H1 (cell line): ENCODE measurements around the gene ZMIZ1. TPM values are rescaled to one million over a fixed set of nuclear protein-coding genes. Genes with fewer than 3 reads are reported as not detected.

Experiments
- CTCF ChIA-PET: fragments of 300-600 bp; sonication (Branson Sonifier 250); formaldehyde crosslinking; loops from one replicate; lab custom pipeline; 2021; ENCODE audit not compliant: partially characterized antibody; lab: Charles Lee
- POLR2A ChIA-PET: fragments of 300-600 bp; sonication (Branson Sonifier 250); formaldehyde crosslinking; loops from one replicate; lab custom pipeline; 2021; ENCODE audit warnings: inconsistent platforms; ENCODE audit not compliant: partially characterized antibody; lab: Charles Lee
- DNase-seq, 2 experiments: peaks; one replicate each; pipeline versions ENCODE4 v3.0.0 to v3.0.0-alpha.2; 2010 to 2022; ENCODE audit warnings: low spot score in 2 of 2, low read depth in 1 of 2, mixed read lengths in 1 of 2
- FAIRE-seq: peaks from 2 replicates; lab custom pipeline; 2011; peaks lifted over from hg19 to GRCh38; lab: Jason Lieb, UNC
- H2AFZ ChIP-seq: 2 replicates; pipeline ENCODE4 v1.8.1; 2012; ENCODE audit warnings: low read length, inconsistent platforms
- H2AK5ac ChIP-seq: 2 replicates; pipeline ENCODE4 v1.6.1; 2013; ENCODE audit warnings: low read depth, low read length
- H2BK120ac ChIP-seq: replicated peaks from 2 replicates; pipeline ENCODE3; 2013; ENCODE audit warnings: low read depth, low read length, inconsistent platforms
- H2BK12ac ChIP-seq: 2 replicates; pipeline ENCODE4 v1.6.1; 2013; ENCODE audit warnings: low read depth, low read length
- H2BK15ac ChIP-seq: 2 replicates; pipeline ENCODE4 v1.6.1; 2013; ENCODE audit warnings: low read length
- H2BK20ac ChIP-seq: 2 replicates; pipeline ENCODE4 v1.6.1; 2013; ENCODE audit warnings: low read length
- H2BK5ac ChIP-seq: 2 replicates; pipeline ENCODE4 v1.6.1; 2013; ENCODE audit warnings: low read depth, low read length
- H3K14ac ChIP-seq: 2 replicates; pipeline ENCODE4 v1.6.1; 2013; ENCODE audit warnings: inconsistent platforms; ENCODE audit not compliant: insufficient read length
- H3K18ac ChIP-seq: 2 replicates; pipeline ENCODE4 v1.6.1; 2013; ENCODE audit warnings: low read length; ENCODE audit errors: extremely low read depth
- H3K23ac ChIP-seq: 2 replicates; pipeline ENCODE4 v1.6.1; 2013; ENCODE audit warnings: inconsistent platforms; ENCODE audit not compliant: insufficient read length
- H3K23me2 ChIP-seq: 2 replicates; pipeline ENCODE4 v1.6.1; 2013; ENCODE audit warnings: low read depth, low read length
- H3K27ac ChIP-seq: 2 replicates; pipeline ENCODE4 v1.6.1; 2011; ENCODE audit warnings: low read depth, low read length, inconsistent platforms
- H3K27me3 ChIP-seq, 4 experiments: replicated peaks in 1 of 4; 1 replicate in 1 of 4; 2 replicates in 3 of 4; pipeline versions ENCODE4 v1.6.1 to v1.8.1; 2011 to 2013; ENCODE audit warnings: low read length in 3 of 4, mild to moderate bottlenecking in 3 of 4, inconsistent platforms in 2 of 4, mixed read lengths in 2 of 4, moderate library complexity in 1 of 4; ENCODE audit not compliant: control insufficient read depth in 3 of 4, insufficient read depth in 3 of 4; ENCODE audit errors: extremely low read depth in 1 of 4
- H3K36me3 ChIP-seq, 4 experiments: 2 replicates each; pipeline versions ENCODE4 v1.6.1 to v1.8.1; 2011 to 2013; ENCODE audit warnings: mild to moderate bottlenecking in 4 of 4, low read length in 3 of 4, moderate library complexity in 2 of 4, control low read depth in 1 of 4, inconsistent platforms in 1 of 4; ENCODE audit not compliant: insufficient read depth in 4 of 4, control insufficient read depth in 2 of 4
- H3K4ac ChIP-seq: replicated peaks from 2 replicates; pipeline ENCODE3; 2013; ENCODE audit warnings: low read length, low read depth, mixed read lengths, inconsistent platforms; ENCODE audit not compliant: insufficient read length
- H3K4me1 ChIP-seq, 4 experiments: replicated peaks in 1 of 4; 1 replicate in 1 of 4; 2 replicates in 3 of 4; pipeline versions ENCODE4 v1.6.1 to v1.8.1; 2011 to 2013; ENCODE audit warnings: low read length in 3 of 4, inconsistent platforms in 2 of 4, mixed read lengths in 1 of 4; ENCODE audit not compliant: insufficient read depth in 4 of 4, control insufficient read depth in 3 of 4
- H3K4me2 ChIP-seq, 2 experiments: 2 replicates each; pipeline versions ENCODE4 v1.6.1 to v1.8.1; 2011 to 2013; ENCODE audit warnings: low read depth in 2 of 2, low read length in 2 of 2, control low read depth in 1 of 2, inconsistent platforms in 1 of 2, mild to moderate bottlenecking in 1 of 2; ENCODE audit not compliant: insufficient read depth in 1 of 2
- H3K4me3 ChIP-seq, 4 experiments: fragments of 200-600, 300-600 bp in 1 of 4; sonication (generic), shearing (Covaris generic), sonication (Bioruptor Twin) in 1 of 4; 2 replicates each; pipeline versions ENCODE4 v1.5.1 to v1.8.1; 2011 to 2016; ENCODE audit warnings: low read length in 4 of 4, low read depth in 3 of 4, control low read depth in 2 of 4, inconsistent platforms in 2 of 4, mild to moderate bottlenecking in 2 of 4, mixed read lengths in 1 of 4, moderate library complexity in 1 of 4; ENCODE audit not compliant: insufficient read depth in 2 of 4; ENCODE audit errors: extremely low read depth in 1 of 4
- H3K56ac ChIP-seq: replicated peaks from 2 replicates; pipeline ENCODE3; 2013; ENCODE audit warnings: low read depth, mild to moderate bottlenecking, mixed read lengths, low read length, inconsistent platforms; ENCODE audit not compliant: insufficient read length
- H3K79me1 ChIP-seq: 2 replicates; pipeline ENCODE4 v1.6.1; 2013; ENCODE audit warnings: low read depth, low read length, control low read depth
- H3K79me2 ChIP-seq, 2 experiments: 2 replicates each; pipeline versions ENCODE4 v1.6.1 to v1.8.1; 2012 to 2013; ENCODE audit warnings: low read length in 2 of 2, mild to moderate bottlenecking in 2 of 2, inconsistent platforms in 1 of 2; ENCODE audit not compliant: insufficient read depth in 2 of 2, control insufficient read depth in 1 of 2
- H3K9ac ChIP-seq, 4 experiments: replicated peaks in 1 of 4; 1 replicate in 1 of 4; 2 replicates in 3 of 4; pipeline versions ENCODE4 v1.6.1 to v1.8.1; 2011 to 2013; ENCODE audit warnings: low read depth in 3 of 4, low read length in 3 of 4, control low read depth in 2 of 4, mild to moderate bottlenecking in 2 of 4, moderate library complexity in 2 of 4, inconsistent platforms in 1 of 4; ENCODE audit errors: extremely low read depth in 1 of 4
- H3K9me3 ChIP-seq, 2 experiments: 2 replicates each; pipeline versions ENCODE4 v1.6.1 to v1.8.1; 2012 to 2013; ENCODE audit warnings: mild to moderate bottlenecking in 2 of 2, moderate library complexity in 2 of 2, control low read depth in 1 of 2, inconsistent platforms in 1 of 2, low read depth in 1 of 2, low read length in 1 of 2, mixed read lengths in 1 of 2; ENCODE audit not compliant: insufficient read depth in 2 of 2
- H4K20me1 ChIP-seq, 2 experiments: replicated peaks in 1 of 2; 2 replicates each; pipeline versions ENCODE3 to v1.8.1; 2011 to 2013; ENCODE audit warnings: inconsistent platforms in 2 of 2, low read length in 2 of 2, mild to moderate bottlenecking in 1 of 2; ENCODE audit not compliant: insufficient read depth in 2 of 2, control insufficient read depth in 1 of 2
- H4K5ac ChIP-seq: 2 replicates; pipeline ENCODE4 v1.6.1; 2013; ENCODE audit warnings: low read length, low read depth, mixed read lengths, inconsistent platforms; ENCODE audit not compliant: insufficient read length
- H4K8ac ChIP-seq: 2 replicates; pipeline ENCODE4 v1.8.0; 2013; ENCODE audit warnings: mild to moderate bottlenecking, moderate library complexity, low read length, inconsistent platforms; ENCODE audit not compliant: insufficient read depth; ENCODE audit errors: extremely low read depth
- H4K91ac ChIP-seq: replicated peaks from 2 replicates; pipeline ENCODE3; 2013; ENCODE audit warnings: low read length, mixed read lengths, inconsistent platforms; ENCODE audit not compliant: insufficient read length
- MAFK ChIP-seq: IDR thresholded peaks from 2 replicates; pipeline ENCODE4 v1.6.1; 2012; ENCODE audit warnings: low read depth, mild to moderate bottlenecking, improper control_type of control experiment, low read length
- YY1 ChIP-seq: IDR thresholded peaks from 2 replicates; pipeline ENCODE4 v1.6.1; 2011; ENCODE audit warnings: low read depth, mild to moderate bottlenecking, low read length
- WGBS, 2 experiments: shearing (Covaris generic) in 1 of 2; methylation state at CpG; one replicate each; pipeline versions ENCODE4 v1.1.6 to v1.1.7; 2013 to 2015; ENCODE audit warnings: low lambda C conversion rate in 2 of 2, mixed read lengths in 2 of 2, inconsistent platforms in 1 of 2, low coverage in 1 of 2, missing lambda C conversion rate in 1 of 2; ENCODE audit not compliant: insufficient replicate concordance in 2 of 2, insufficient coverage in 1 of 2, insufficient read length in 1 of 2; ENCODE audit errors: extremely low coverage in 1 of 2, missing lambda C conversion rate in 1 of 2; 5-methylcytosine and 5-hydroxymethylcytosine counted together
- polyA plus RNA-seq, 7 experiments: library from polyadenylated mRNA; depleted of rRNA in 3 of 7; stranded (reverse) in 5 of 7; unstranded in 2 of 7; fragments of >200 nt in 5 of 7; fragments of 200-250 nt in 2 of 7; gene quantifications; 1 replicate in 5 of 7; 2 replicates in 1 of 7; 4 replicates in 1 of 7; pipeline versions ENCODE4 v1.2.1 to v1.2.3, GENCODE V29; 2011 to 2013; ENCODE audit warnings: missing spikeins in 2 of 7, mixed read lengths in 2 of 7
- total RNA-seq: library from RNA; stranded (reverse); fragmentation: NEBNext Ultra II Directional; extraction: Animal tissue kit (Norgen Biotek cat#: 25700); gene quantifications from 2 replicates; pipeline ENCODE4 v1.2.1, GENCODE V29; 2021

Gene ZMIZ1
- total and polyA plus RNA-seq, 2 of the 8 experiments (the other 6 are each of a cell fraction or from before 2014, with no cell fraction given), result 8.1 to 28.0 TPM

- H3K27ac ChIP-seq, result no peak overlapping the region
- no peak overlapping the region for H4K91ac ChIP-seq
- H2AFZ ChIP-seq, result no peak overlapping the region
- H3K4me2 ChIP-seq, result no peak overlapping the region
- no peak overlapping the region for H2BK15ac ChIP-seq
- no peak overlapping the region for H3K4me3 ChIP-seq
- no peak overlapping the region for H3K56ac ChIP-seq
- peaks cover 0 to 7% (median 0%) of the 10 kb centered on the region in 4 experiments; a peak in 2 of 8 replicates for H3K36me3 ChIP-seq
- H2AK5ac ChIP-seq, result 0 out of 2 replicates have a peak overlapping the region, but pooled peaks have one; percentile 13
- ChIA-PET POLR2A (interaction anchor here (1.8 kb wide), 1 partner anchor 28 kb away, joined by 4 read pairs; no protein-coding TSS in a partner anchor), CTCF (interaction anchor here (1.1 kb wide), 1 partner anchor 9 kb away, joined by 3 read pairs; no protein-coding TSS in a partner anchor)
- H3K18ac ChIP-seq, result no peak overlapping the region
- peaks cover 0 to under 1% of the 10 kb centered on the region in 2 experiments for H4K20me1 ChIP-seq
- WGBS, 2 experiments, result 87% methylated on average over 11 of the region's 11 CpGs; no CpG with 5 or more reads in 1 of the 2 experiments
- no peak overlapping the region; the same call in 1 of the 2 replicates for H4K8ac ChIP-seq
- no peaks in the 10 kb centered on the region for H3K79me1 ChIP-seq
- no peak overlapping the region for H2BK20ac ChIP-seq
- no peaks in the 10 kb centered on the region for H3K79me2 ChIP-seq
- H3K9me3 ChIP-seq, result no peaks in the 10 kb centered on the region
- H3K27me3 ChIP-seq, result no peaks in the 10 kb centered on the region
- no peak overlapping the region for H3K4ac ChIP-seq
- no peak overlapping the region for H3K9ac ChIP-seq
- peaks cover 4 to 23% (median 17%) of the 10 kb centered on the region in 4 experiments for H3K4me1 ChIP-seq
- no peak overlapping the region for H2BK120ac ChIP-seq
- H3K14ac ChIP-seq, result no peak overlapping the region
- H4K5ac ChIP-seq, result no peak overlapping the region
- H2BK12ac ChIP-seq, result no peak overlapping the region
- FAIRE-seq (no peak), DNase-seq (no peak)
- H3K23ac ChIP-seq, result no peak overlapping the region
- no peaks in the 10 kb centered on the region; the same call in 1 of the 2 replicates for H3K23me2 ChIP-seq
- no peak overlapping the region for H2BK5ac ChIP-seq
- TF ChIP-seq YY1 (no peak), MAFK (no peak)
Observed at GRCh38 chr10:79313911-79314439, 245.2 kb downstream of the ZMIZ1 start.
